ENCODE data around the gene FANCG.

The FANCG gene

DNA sequence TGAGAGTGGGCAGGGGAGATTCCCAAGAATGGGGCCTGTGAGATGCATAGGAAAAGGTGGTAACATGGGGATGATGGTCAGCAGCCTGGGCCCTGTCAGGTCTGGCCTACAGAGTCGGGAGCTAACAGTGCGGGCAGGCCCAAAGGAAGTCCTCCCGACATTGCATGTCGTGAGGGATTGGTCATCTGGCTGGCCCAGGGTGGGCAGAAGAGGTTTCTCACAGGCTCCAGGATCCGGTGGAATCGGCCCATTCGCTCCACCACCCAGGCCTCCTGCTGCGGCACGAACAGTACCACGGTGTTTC is 22.7 kb upstream of the FANCG start:
- peak overlapping the region; percentile 76 for H3K27ac ChIP-seq
- no peak for TF ChIP-seq ZFX (IDR thresholded peaks at IDR 0.05; ENCODE audit: borderline replicate concordance)
- TF ChIP-seq, protein P1, sequence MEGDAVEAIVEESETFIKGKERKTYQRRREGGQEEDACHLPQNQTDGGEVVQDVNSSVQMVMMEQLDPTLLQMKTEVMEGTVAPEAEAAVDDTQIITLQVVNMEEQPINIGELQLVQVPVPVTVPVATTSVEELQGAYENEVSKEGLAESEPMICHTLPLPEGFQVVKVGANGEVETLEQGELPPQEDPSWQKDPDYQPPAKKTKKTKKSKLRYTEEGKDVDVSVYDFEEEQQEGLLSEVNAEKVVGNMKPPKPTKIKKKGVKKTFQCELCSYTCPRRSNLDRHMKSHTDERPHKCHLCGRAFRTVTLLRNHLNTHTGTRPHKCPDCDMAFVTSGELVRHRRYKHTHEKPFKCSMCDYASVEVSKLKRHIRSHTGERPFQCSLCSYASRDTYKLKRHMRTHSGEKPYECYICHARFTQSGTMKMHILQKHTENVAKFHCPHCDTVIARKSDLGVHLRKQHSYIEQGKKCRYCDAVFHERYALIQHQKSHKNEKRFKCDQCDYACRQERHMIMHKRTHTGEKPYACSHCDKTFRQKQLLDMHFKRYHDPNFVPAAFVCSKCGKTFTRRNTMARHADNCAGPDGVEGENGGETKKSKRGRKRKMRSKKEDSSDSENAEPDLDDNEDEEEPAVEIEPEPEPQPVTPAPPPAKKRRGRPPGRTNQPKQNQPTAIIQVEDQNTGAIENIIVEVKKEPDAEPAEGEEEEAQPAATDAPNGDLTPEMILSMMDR (IDR thresholded peaks at IDR 0.05) = no peak

DNA sequence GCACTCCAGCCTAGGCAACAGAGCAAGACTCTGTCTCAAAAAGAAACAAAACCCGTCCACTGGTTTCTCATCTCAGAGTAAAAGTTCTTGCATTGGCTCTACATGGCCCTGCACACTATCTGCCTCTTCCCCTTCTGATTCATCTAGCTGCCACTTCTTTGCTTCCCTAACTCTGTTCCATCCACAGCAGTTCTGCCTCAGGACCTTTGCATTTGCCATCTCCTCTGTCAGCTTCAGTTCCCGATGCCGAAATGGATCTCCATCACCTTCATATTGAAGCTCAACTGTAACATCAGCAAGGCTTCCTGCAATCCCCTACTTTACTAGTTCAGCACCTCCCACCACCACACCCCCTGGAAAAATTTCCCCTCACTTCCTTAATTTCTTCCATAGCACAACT is 17.8 kb upstream of the FANCG start:
- TF ChIP-seq, protein P1 (IDR thresholded peaks at IDR 0.05) = no peak
- no peak for TF ChIP-seq ZFX (IDR thresholded peaks at IDR 0.05; ENCODE audit: borderline replicate concordance)

DNA sequence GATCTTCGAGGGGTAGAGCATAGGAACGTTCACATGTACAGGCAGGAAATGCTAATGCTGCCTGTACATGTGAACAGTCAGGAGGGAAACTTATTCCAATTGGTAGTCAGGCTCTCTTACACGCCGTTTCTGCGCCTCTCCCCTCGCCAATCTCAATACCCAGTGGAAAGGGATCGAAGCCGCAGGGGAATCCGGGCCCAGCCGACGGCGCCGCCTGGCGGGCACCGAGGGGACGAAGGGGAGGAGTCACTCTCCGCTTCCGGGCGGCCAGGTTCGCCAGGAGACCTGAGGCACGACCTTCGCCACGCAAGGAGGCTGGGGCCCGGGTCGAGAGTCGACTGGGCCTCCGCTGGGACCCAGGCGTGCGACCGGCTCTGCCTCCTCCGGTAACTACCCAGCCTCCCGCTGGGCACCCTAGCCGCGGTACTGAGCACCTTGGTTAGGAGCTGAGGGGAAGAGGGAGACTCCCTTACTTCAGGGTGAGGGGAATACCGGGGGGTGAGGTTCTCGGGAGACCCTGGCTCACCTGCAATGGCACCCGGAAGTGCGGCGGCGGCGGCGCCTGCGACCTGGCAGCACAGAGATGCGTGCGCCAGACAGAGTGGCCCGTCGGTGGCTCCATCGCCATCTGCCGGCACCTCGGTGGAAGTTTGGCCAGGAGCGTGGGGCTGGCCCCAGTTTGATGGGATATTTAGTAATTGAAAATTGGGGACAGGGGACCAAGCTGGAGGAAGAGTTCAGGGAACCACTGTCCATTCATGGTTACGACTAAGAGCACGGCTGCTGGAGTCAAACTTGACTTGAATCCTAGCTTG is 16.5 kb upstream of the FANCG start, which contains the start of gene PIGO:
PIGO (minus strand) TSS at position 557 of the 815 bp plus-strand sequence. CDS start 1,026 bp downstream, outside the sequence.
- TF ChIP-seq ZFX (IDR thresholded peaks at IDR 0.05; ENCODE audit: borderline replicate concordance) = no peak
- TF ChIP-seq, protein P1 (IDR thresholded peaks at IDR 0.05) = peak; percentile 97
- peak within 1 kb of the TSS; percentile 95 for H3K27ac ChIP-seq

More for the DNA sequence above, 17.8 kb upstream of the FANCG start:
- 0 out of 2 replicates have a peak overlapping the region, but pooled peaks have one; percentile 95 for H3K27ac ChIP-seq

DNA sequence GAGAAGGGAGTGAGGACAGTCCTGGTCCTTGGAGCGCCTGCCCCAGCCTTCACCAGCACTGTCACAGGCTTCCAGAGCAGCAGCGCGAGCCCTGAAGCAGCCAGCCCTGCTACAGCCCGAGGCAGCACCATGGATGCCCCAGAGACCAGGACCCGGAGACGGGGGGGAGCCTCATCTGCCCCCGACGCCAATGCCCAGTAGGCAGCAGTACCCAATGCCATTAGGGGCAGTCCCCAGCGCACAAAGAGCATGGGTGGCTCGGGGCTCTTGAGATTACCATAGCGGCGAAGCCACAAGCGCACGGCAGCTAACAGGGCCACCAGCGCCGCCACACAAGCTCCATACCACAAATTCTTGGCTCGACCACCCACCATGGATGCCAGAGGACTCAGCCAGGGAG is 11.8 kb upstream of the FANCG start:
- TF ChIP-seq, protein P1 (IDR thresholded peaks at IDR 0.05) = no peak
- no peak for TF ChIP-seq ZFX (IDR thresholded peaks at IDR 0.05; ENCODE audit: borderline replicate concordance)

DNA sequence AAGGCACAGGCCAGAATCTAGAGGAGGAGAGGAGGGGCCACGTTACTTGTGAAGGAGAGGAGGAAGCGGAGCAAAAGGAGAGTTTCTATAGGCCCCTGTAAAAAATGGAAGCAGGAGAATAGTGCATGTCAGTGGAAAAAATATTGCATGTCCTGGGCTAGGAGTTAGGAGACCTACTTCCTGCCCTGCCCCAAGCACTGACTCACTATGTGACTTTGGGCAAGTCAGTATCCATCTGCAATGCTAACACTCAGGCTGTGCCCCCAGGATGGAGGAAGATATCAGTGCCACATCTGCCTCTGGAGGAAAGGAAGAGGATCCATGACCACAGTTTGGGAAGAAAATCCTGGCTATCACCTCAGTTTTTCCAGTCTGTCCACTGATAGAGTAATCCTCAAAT is 9.7 kb upstream of the FANCG start:
- H3K27ac ChIP-seq = no peak overlapping the region
- TF ChIP-seq, protein P1 (IDR thresholded peaks at IDR 0.05) = no peak
- no peak for TF ChIP-seq ZFX (IDR thresholded peaks at IDR 0.05; ENCODE audit: borderline replicate concordance)

More for the DNA sequence above, 11.8 kb upstream of the FANCG start:
- H3K27ac ChIP-seq = no peak overlapping the region

DNA sequence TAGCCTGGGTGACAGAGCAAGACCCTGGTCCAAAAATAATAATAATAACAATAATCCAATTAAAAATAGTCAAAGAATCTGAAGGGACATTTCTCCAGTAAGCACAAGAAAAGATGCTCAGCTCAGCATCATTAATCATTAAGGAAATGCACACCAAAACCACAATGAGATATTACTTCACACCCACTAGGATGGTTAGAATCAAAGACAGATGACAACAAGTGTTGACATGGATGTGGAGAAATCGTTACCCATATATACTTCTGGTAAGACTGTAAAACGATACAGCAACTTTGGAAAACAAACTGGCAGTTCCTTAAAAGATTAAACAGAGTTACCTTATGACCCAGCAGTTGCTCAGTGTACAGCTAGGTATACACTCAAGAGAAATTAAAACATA is 5.3 kb upstream of the FANCG start:
- H3K27ac ChIP-seq = no peak overlapping the region
- no peak for TF ChIP-seq ZFX (IDR thresholded peaks at IDR 0.05; ENCODE audit: borderline replicate concordance)
- TF ChIP-seq, protein P1 (IDR thresholded peaks at IDR 0.05) = no peak

DNA sequence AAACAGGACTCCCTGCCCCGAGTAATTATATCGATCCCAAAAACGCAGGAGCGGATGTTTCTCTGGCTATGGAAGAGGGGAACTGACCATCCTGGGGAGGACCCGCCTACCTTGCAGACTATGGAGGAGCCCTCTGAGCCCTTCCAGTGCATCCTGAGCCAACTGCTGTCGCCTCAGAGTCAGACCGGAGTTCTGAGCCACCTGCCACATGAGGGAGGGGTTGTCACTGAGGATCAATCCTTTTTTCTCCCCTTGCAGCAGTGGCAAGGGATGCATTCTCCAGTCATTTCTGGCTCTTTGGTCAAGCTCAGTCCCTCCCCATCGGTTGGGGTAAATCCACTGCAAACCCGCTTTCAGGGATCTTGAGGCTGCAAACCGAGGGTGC is 709 bp downstream of the FANCG start:
- TF ChIP-seq ZFX (IDR thresholded peaks at IDR 0.05; ENCODE audit: borderline replicate concordance) = no peak
- TF ChIP-seq, protein P1 (IDR thresholded peaks at IDR 0.05) = no peak
- peak overlapping the region; percentile 95 for H3K27ac ChIP-seq
